B cell (primary cell): ENCODE data around the gene UPK3BL2. TPM values are rescaled to one million over a fixed set of nuclear protein-coding genes. Genes with fewer than 3 reads are reported as not detected.
"Not testable (repeated sequence)": the region's sequence is repeated elsewhere in the genome, so short reads cannot be mapped to it uniquely, and the experiment has no call there.

Experiments used
- ATAC-seq: fragments of 200-7000 bp; cut with Tn5 transposase; one replicate; pipeline ENCODE4 v1.10.0; 2021; ENCODE audit warnings: low read depth, mild to moderate bottlenecking, moderate number of reproducible peaks, moderate library complexity
- CTCF ChIA-PET: fragments of 350-600 bp; sonication (Branson Sonifier 250); formaldehyde crosslinking; loops from one replicate; lab custom pipeline; 2021; ENCODE audit warnings: antibody characterized with exemption, inconsistent platforms; lab: Charles Lee
- POLR2A ChIA-PET: fragments of 350-600 bp; sonication (Branson Sonifier 250); formaldehyde crosslinking; loops from one replicate; lab custom pipeline; 2021; ENCODE audit warnings: antibody characterized with exemption; lab: Charles Lee
- DNase-seq: peaks from one replicate; pipeline ENCODE4 v3.0.0; 2013
- H2AFZ ChIP-seq: 2 replicates; pipeline ENCODE4 v1.6.1; 2012; ENCODE audit warnings: mild to moderate bottlenecking, low read depth, low read length; ENCODE audit not compliant: insufficient read depth, poor library complexity, severe bottlenecking
- H3K27ac ChIP-seq, 2 donors: 1 replicate in 1 of 2; 2 replicates in 1 of 2; pipeline ENCODE4 v1.5.1; 2012 to 2013; ENCODE audit warnings: low read length in 2 of 2, mild to moderate bottlenecking in 2 of 2, moderate library complexity in 1 of 2
- H3K27me3 ChIP-seq, 4 experiments: fragments of 200-600 bp in 1 of 4; sonication (generic) in 1 of 4; replicated peaks in 1 of 4; 1 replicate in 2 of 4; 2 replicates in 2 of 4; pipeline versions ENCODE4 v1.6.1 to v1.7.0; 2013 to 2016; ENCODE audit warnings: low read length in 3 of 4, mild to moderate bottlenecking in 2 of 4, mixed read lengths in 1 of 4, moderate library complexity in 1 of 4; ENCODE audit not compliant: insufficient read depth in 4 of 4, control insufficient read depth in 3 of 4; ENCODE audit errors: control extremely low read depth in 1 of 4
- H3K36me3 ChIP-seq, 2 experiments: replicated peaks in 1 of 2; 1 replicate in 1 of 2; 2 replicates in 1 of 2; pipeline versions ENCODE4 v1.6.1 to v1.7.1; 2013; ENCODE audit warnings: low read length in 1 of 2; ENCODE audit not compliant: insufficient read depth in 2 of 2, control insufficient read depth in 1 of 2; ENCODE audit errors: control extremely low read depth in 1 of 2, extremely low read depth in 1 of 2
- H3K4me1 ChIP-seq, 2 donors: fragments of 200-600 bp in 1 of 2; sonication (generic) in 1 of 2; 1 replicate in 1 of 2; 2 replicates in 1 of 2; pipeline versions ENCODE4 v1.5.1 to v1.6.1; 2013 to 2017; ENCODE audit warnings: low read length in 2 of 2; ENCODE audit not compliant: control insufficient read depth in 2 of 2, insufficient read depth in 2 of 2
- H3K4me2 ChIP-seq: replicated peaks from 2 replicates; pipeline ENCODE3; 2012; ENCODE audit warnings: mild to moderate bottlenecking, low read depth, low read length; ENCODE audit not compliant: poor library complexity, severe bottlenecking
- H3K4me3 ChIP-seq, 5 experiments: fragments of 200-600 bp in 1 of 5; sonication (generic) in 1 of 5; 1 replicate in 3 of 5; 2 replicates in 2 of 5; pipeline versions ENCODE4 v1.5.1 to v1.7.0; 2011 to 2016; ENCODE audit warnings: low read length in 4 of 5, mild to moderate bottlenecking in 4 of 5, low read depth in 2 of 5, control low read depth in 1 of 5, moderate library complexity in 1 of 5; ENCODE audit not compliant: insufficient read depth in 1 of 5; ENCODE audit errors: control extremely low read depth in 1 of 5, extremely low read depth in 1 of 5
- H3K79me2 ChIP-seq: fragments of 200-600 bp; sonication (generic); one replicate; pipeline ENCODE4 v1.6.0; 2016; ENCODE audit warnings: low read length; ENCODE audit not compliant: control insufficient read depth, insufficient read depth
- H3K9ac ChIP-seq: fragments of 200-600 bp; sonication (generic); 2 replicates; pipeline ENCODE4 v1.6.1; 2017; ENCODE audit warnings: mild to moderate bottlenecking, low read length, moderate library complexity
- H3K9me3 ChIP-seq, 3 donors: one replicate each; pipeline versions ENCODE4 v1.6.1 to v1.7.1; 2013; ENCODE audit warnings: low read length in 2 of 3; ENCODE audit not compliant: control insufficient read depth in 2 of 3, insufficient read depth in 1 of 3; ENCODE audit errors: control extremely low read depth in 1 of 3
- H4K20me1 ChIP-seq: 2 replicates; pipeline ENCODE4 v1.6.0; 2012; ENCODE audit warnings: mild to moderate bottlenecking, low read length; ENCODE audit not compliant: insufficient read depth, control insufficient read depth, poor library complexity, severe bottlenecking
- H3K27ac Mint-ChIP-seq: one replicate; pipeline ENCODE4 v1.8.0; 2021; ENCODE audit warnings: mixed read lengths
- H3K27me3 Mint-ChIP-seq: one replicate; pipeline ENCODE4 v1.8.0; 2021; ENCODE audit warnings: mixed read lengths
- H3K4me1 Mint-ChIP-seq: one replicate; pipeline ENCODE4 v1.8.0; 2021; ENCODE audit warnings: mixed read lengths
- H3K4me3 Mint-ChIP-seq: one replicate; pipeline ENCODE4 v1.8.0; 2021; ENCODE audit warnings: mixed read lengths
- H3K9me3 Mint-ChIP-seq: one replicate; pipeline ENCODE4 v1.8.0; 2022; ENCODE audit warnings: mixed read lengths; ENCODE audit not compliant: insufficient read depth
- WGBS: methylation state at CpG from one replicate; pipeline ENCODE4 v1.1.5; 2013; ENCODE audit warnings: missing lambda C conversion rate; ENCODE audit not compliant: insufficient coverage; 5-methylcytosine and 5-hydroxymethylcytosine counted together
- intact Hi-C: fragments of 100-400 bp; cut with micrococcal nuclease; formaldehyde crosslinking; loops from one replicate; pipeline ENCODE4 v1.10.0; 2022
- polyA plus RNA-seq: library from polyadenylated mRNA; depleted of rRNA; stranded (reverse); fragments of >200 nt; gene quantifications from 2 replicates; pipeline ENCODE4 v1.2.3, GENCODE V29; 2012
- total RNA-seq, 2 donors: library from RNA; stranded (reverse); fragments of 120-200 nt in 1 of 2; gene quantifications; 1 replicate in 1 of 2; 2 replicates in 1 of 2; pipeline versions ENCODE4 v1.2.3 to v1.2.4, GENCODE V29; 2013 to 2022

The UPK3BL2 gene
- total and polyA plus RNA-seq, 2 donors (not counting 1 experiment from before 2014, with no cell fraction given), result 68.2 to 143 TPM

GRCh38 chr7:102524803-102525202, 18.7 kb downstream of the UPK3BL2 start:
- CTCF ChIA-PET, ATAC-seq: not testable (repeated sequence)
- WGBS, result no CpG with 5 or more reads among the region's 2 CpGs

DNA sequence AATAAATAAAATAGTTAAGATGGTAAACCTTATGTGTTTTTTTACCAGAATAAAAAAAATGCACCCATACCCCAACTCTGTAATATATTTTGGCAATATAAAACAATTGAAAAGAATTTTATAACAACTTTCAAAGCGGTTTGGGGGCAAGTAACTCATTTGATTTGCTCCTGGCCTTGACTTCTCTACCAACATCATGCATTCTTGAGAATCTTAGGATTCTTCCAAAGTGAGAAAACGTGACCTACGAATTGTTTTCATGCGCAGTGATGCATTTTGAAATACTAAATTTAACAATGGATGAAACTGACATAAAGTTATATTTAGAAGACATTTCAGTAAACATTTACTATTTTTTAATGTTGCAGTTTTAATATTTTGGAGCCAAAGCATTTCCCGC, 22.7 kb downstream of the UPK3BL2 start:
- POLR2A ChIA-PET, CTCF ChIA-PET: not testable (repeated sequence)

More at GRCh38 chr7:102524803-102525202, 18.7 kb downstream of the UPK3BL2 start:
- H4K20me1 ChIP-seq, H3K4me2 ChIP-seq, H3K27ac Mint-ChIP-seq, H3K27me3 Mint-ChIP-seq, H2AFZ ChIP-seq, H3K27me3 ChIP-seq, H3K4me1 Mint-ChIP-seq, H3K9me3 ChIP-seq, H3K27ac ChIP-seq, H3K9me3 Mint-ChIP-seq, H3K36me3 ChIP-seq, H3K4me3 Mint-ChIP-seq, H3K9ac ChIP-seq, H3K4me1 ChIP-seq, intact Hi-C loops, H3K79me2 ChIP-seq, DNase-seq, POLR2A ChIA-PET, H3K4me3 ChIP-seq: not testable (repeated sequence)

GRCh38 chr7:102517550-102518147, 25.8 kb downstream of the UPK3BL2 start, which contains the start of gene RASA4B:
RASA4B (minus strand) TSS chr7:102517777; CDS start chr7:102517710, 67 bp downstream.
- H3K4me1 Mint-ChIP-seq, H3K27me3 Mint-ChIP-seq, CTCF ChIA-PET, H3K9me3 ChIP-seq, H2AFZ ChIP-seq, POLR2A ChIA-PET, H3K4me2 ChIP-seq, H3K9me3 Mint-ChIP-seq, H3K4me1 ChIP-seq, H4K20me1 ChIP-seq, H3K79me2 ChIP-seq, H3K9ac ChIP-seq, H3K27me3 ChIP-seq, H3K27ac Mint-ChIP-seq, H3K36me3 ChIP-seq, intact Hi-C loops, H3K27ac ChIP-seq: not testable (repeated sequence)
- ATAC-seq (peak; percentile 96), DNase-seq (peak; percentile 48)
- peak within 1 kb of the TSS in 1 of 5 experiments; percentile 23 for H3K4me3 ChIP-seq
- H3K4me3 Mint-ChIP-seq, result peak within 1 kb of the TSS; percentile 50
- no CpG with 5 or more reads among the region's 61 CpGs for WGBS

More for the DNA sequence above, 22.7 kb downstream of the UPK3BL2 start:
- H3K27me3 ChIP-seq, intact Hi-C loops, ATAC-seq, H3K27ac Mint-ChIP-seq, H2AFZ ChIP-seq, H3K4me3 Mint-ChIP-seq, H3K9me3 ChIP-seq, H3K4me2 ChIP-seq, DNase-seq, H4K20me1 ChIP-seq, H3K4me1 Mint-ChIP-seq, H3K79me2 ChIP-seq, H3K36me3 ChIP-seq, H3K27me3 Mint-ChIP-seq, H3K9ac ChIP-seq, H3K4me1 ChIP-seq, H3K27ac ChIP-seq, H3K4me3 ChIP-seq, H3K9me3 Mint-ChIP-seq: not testable (repeated sequence)
- WGBS, result no CpG with 5 or more reads among the region's 5 CpGs

DNA sequence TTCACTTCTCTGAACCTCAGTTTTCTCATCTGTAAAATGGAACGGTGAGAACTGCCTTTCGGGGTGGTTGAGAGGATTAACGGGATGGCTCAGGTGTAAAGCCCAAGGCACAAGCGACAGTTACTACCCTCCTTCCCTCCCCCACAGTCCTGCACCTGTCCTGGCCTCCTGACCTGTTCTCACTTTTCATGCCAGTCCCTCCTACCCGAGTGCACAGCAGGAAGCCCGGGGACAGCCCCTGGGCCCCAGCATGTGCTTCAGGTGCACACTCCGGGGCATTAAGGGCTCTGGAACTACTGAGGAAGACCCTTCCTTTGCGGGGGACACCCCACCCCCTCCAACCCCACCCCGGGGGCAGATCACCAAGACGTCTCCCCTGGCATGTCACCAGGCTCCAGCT, 26.5 kb downstream of the UPK3BL2 start:
- H3K9me3 ChIP-seq, H3K9me3 Mint-ChIP-seq, CTCF ChIA-PET, POLR2A ChIA-PET, DNase-seq, intact Hi-C loops, H2AFZ ChIP-seq, H4K20me1 ChIP-seq, H3K4me1 Mint-ChIP-seq, H3K27ac ChIP-seq, H3K27me3 ChIP-seq, H3K79me2 ChIP-seq, H3K4me2 ChIP-seq, H3K36me3 ChIP-seq, H3K27me3 Mint-ChIP-seq, H3K4me3 Mint-ChIP-seq, H3K27ac Mint-ChIP-seq, ATAC-seq, H3K9ac ChIP-seq, H3K4me3 ChIP-seq: not testable (repeated sequence)
- no CpG with 5 or more reads among the region's 10 CpGs for WGBS
- H3K4me1 ChIP-seq, result peaks cover 8 to 11% of the 10 kb centered on the region in 2 donors
